ENCODE results near the gene DYNC1I1.

Gene DYNC1I1

GRCh38 chr7:95881597-95881996 is 109.2 kb downstream of the DYNC1I1 start:
- Histone ChIP-seq H3K9ac (ENCODE audit: low read depth, low read length, poor library complexity, severe bottlenecking) (no peak overlapping the region), H3K4me1 (ENCODE audit: insufficient read depth, low read length, poor library complexity, severe bottlenecking) (no peaks in the 10 kb centered on the region), H2AFZ (ENCODE audit: low read length) (no peak overlapping the region), H3K27me3 (ENCODE audit: insufficient read depth, low read length, poor library complexity, severe bottlenecking) (no peaks in the 10 kb centered on the region), H3K79me2 (ENCODE audit: insufficient read depth, low read length) (no peaks in the 10 kb centered on the region), H3K9me3 (ENCODE audit: insufficient read depth, low read depth, low read length) (no peaks in the 10 kb centered on the region), H3K4me3 (ENCODE audit: low read length, poor library complexity, severe bottlenecking) (no peak overlapping the region), H3F3A (ENCODE audit: low read depth) (no peaks in the 10 kb centered on the region), H3K9me2 (replicated peaks; ENCODE audit: low read depth, low read length) (no peaks in the 10 kb centered on the region; the same call in 1 of the 2 replicates), H3K4me2 (ENCODE audit: low read depth, low read length, poor library complexity, severe bottlenecking) (no peak overlapping the region), H3K36me3 (ENCODE audit: insufficient read depth, low read length) (no peaks in the 10 kb centered on the region), H4K20me1 (ENCODE audit: insufficient read depth, low read length, poor library complexity, severe bottlenecking) (no peaks in the 10 kb centered on the region)
- TF ChIP-seq, protein P1, sequence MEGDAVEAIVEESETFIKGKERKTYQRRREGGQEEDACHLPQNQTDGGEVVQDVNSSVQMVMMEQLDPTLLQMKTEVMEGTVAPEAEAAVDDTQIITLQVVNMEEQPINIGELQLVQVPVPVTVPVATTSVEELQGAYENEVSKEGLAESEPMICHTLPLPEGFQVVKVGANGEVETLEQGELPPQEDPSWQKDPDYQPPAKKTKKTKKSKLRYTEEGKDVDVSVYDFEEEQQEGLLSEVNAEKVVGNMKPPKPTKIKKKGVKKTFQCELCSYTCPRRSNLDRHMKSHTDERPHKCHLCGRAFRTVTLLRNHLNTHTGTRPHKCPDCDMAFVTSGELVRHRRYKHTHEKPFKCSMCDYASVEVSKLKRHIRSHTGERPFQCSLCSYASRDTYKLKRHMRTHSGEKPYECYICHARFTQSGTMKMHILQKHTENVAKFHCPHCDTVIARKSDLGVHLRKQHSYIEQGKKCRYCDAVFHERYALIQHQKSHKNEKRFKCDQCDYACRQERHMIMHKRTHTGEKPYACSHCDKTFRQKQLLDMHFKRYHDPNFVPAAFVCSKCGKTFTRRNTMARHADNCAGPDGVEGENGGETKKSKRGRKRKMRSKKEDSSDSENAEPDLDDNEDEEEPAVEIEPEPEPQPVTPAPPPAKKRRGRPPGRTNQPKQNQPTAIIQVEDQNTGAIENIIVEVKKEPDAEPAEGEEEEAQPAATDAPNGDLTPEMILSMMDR (conservative IDR thresholded peaks at IDR 0.05; ENCODE audit: low read length) = no peak
- no peak for TF ChIP-seq EZH2phosphoT487 (IDR thresholded peaks at IDR 0.05; ENCODE audit: borderline replicate concordance)

- Histone ChIP-seq H2AFZ (ENCODE audit: low read length) (no peak overlapping the region), H3K27me3 (ENCODE audit: insufficient read depth, low read length, poor library complexity, severe bottlenecking) (no peaks in the 10 kb centered on the region), H3F3A (ENCODE audit: low read depth) (no peaks in the 10 kb centered on the region), H3K4me1 (ENCODE audit: insufficient read depth, low read length, poor library complexity, severe bottlenecking) (no peaks in the 10 kb centered on the region), H3K9me2 (replicated peaks; ENCODE audit: low read depth, low read length) (no peaks in the 10 kb centered on the region), H3K9me3 (ENCODE audit: insufficient read depth, low read depth, low read length) (no peaks in the 10 kb centered on the region), H3K9ac (ENCODE audit: low read depth, low read length, poor library complexity, severe bottlenecking) (no peak overlapping the region), H3K79me2 (ENCODE audit: insufficient read depth, low read length) (no peaks in the 10 kb centered on the region), H3K36me3 (ENCODE audit: insufficient read depth, low read length) (no peaks in the 10 kb centered on the region), H3K4me2 (ENCODE audit: low read depth, low read length, poor library complexity, severe bottlenecking) (no peak overlapping the region), H3K4me3 (ENCODE audit: low read length, poor library complexity, severe bottlenecking) (no peak overlapping the region), H4K20me1 (ENCODE audit: insufficient read depth, low read length, poor library complexity, severe bottlenecking) (no peaks in the 10 kb centered on the region)
- TF ChIP-seq EZH2phosphoT487 (IDR thresholded peaks at IDR 0.05; ENCODE audit: borderline replicate concordance) = no peak
- TF ChIP-seq, protein P1 (conservative IDR thresholded peaks at IDR 0.05; ENCODE audit: low read length) = no peak
Observed at GRCh38 chr7:95883217-95883616, 110.9 kb downstream of the DYNC1I1 start.

- no peak overlapping the region for H3K4me3 ChIP-seq (ENCODE audit: low read length, poor library complexity, severe bottlenecking)
- no peaks in the 10 kb centered on the region for H4K20me1 ChIP-seq (ENCODE audit: insufficient read depth, low read length, poor library complexity, severe bottlenecking)
- H3F3A ChIP-seq (ENCODE audit: low read depth) = no peaks in the 10 kb centered on the region
- no peaks in the 10 kb centered on the region for H3K4me1 ChIP-seq (ENCODE audit: insufficient read depth, low read length, poor library complexity, severe bottlenecking)
- no peak overlapping the region for H3K9ac ChIP-seq (ENCODE audit: low read depth, low read length, poor library complexity, severe bottlenecking)
- no peaks in the 10 kb centered on the region for H3K79me2 ChIP-seq (ENCODE audit: insufficient read depth, low read length)
- no peaks in the 10 kb centered on the region for H3K27me3 ChIP-seq (ENCODE audit: insufficient read depth, low read length, poor library complexity, severe bottlenecking)
- H3K9me3 ChIP-seq (ENCODE audit: insufficient read depth, low read depth, low read length) = no peaks in the 10 kb centered on the region
- no peak overlapping the region for H3K4me2 ChIP-seq (ENCODE audit: low read depth, low read length, poor library complexity, severe bottlenecking)
- no peaks in the 10 kb centered on the region for H3K9me2 ChIP-seq (replicated peaks; ENCODE audit: low read depth, low read length)
- H2AFZ ChIP-seq (ENCODE audit: low read length) = no peak overlapping the region
- no peak for TF ChIP-seq EZH2phosphoT487 (IDR thresholded peaks at IDR 0.05; ENCODE audit: borderline replicate concordance)
- TF ChIP-seq, protein P1 (conservative IDR thresholded peaks at IDR 0.05; ENCODE audit: low read length) = no peak
- no peaks in the 10 kb centered on the region for H3K36me3 ChIP-seq (ENCODE audit: insufficient read depth, low read length)
Observed at GRCh38 chr7:95886501-95887090, 114.2 kb downstream of the DYNC1I1 start.

All from Loucy (cell line).